ENCODE measurements around the gene DACT1.

- TF ChIP-seq POLR2A (IDR thresholded peaks at IDR 0.05) (no peak), CTCF (IDR thresholded peaks at IDR 0.05) (no peak)
Measured at GRCh38 chr14:58666737-58667136, 29.0 kb downstream of the DACT1 start.

Measured in breast epithelium (tissue), 3 donors.